Measurements from ENCODE around the gene C2orf74. TPM values are rescaled to one million over a fixed set of nuclear protein-coding genes. Genes with fewer than 3 reads are reported as not detected.

C2orf74 gene
- 10 to 100 TPM; 27.1 to 40.3 (median 32.9) TPM for total RNA-seq

- TF ChIP-seq CTCF (IDR thresholded peaks at IDR 0.05; ENCODE audit: low read depth): no peak
Observed at GRCh38 chr2:61161888-61162287, at the start of gene C2orf74. TSS of gene C2orf74 (plus strand) at chr2:61162188. CDS start at chr2:61162515, 327 bp downstream.

- TF ChIP-seq CTCF (IDR thresholded peaks at IDR 0.05; ENCODE audit: low read depth): no peak
Observed at GRCh38 chr2:61114147-61114546, 47.8 kb upstream of the C2orf74 start.

- TF ChIP-seq CTCF (IDR thresholded peaks at IDR 0.05; ENCODE audit: low read depth): no peak
Observed at GRCh38 chr2:61116302-61116701, 45.7 kb upstream of the C2orf74 start.

- TF ChIP-seq CTCF (IDR thresholded peaks at IDR 0.05; ENCODE audit: low read depth): no peak
Observed at GRCh38 chr2:61117534-61117933, 44.5 kb upstream of the C2orf74 start.

GRCh38 chr2:61125123-61125710, 36.8 kb upstream of the C2orf74 start:
- no peak for TF ChIP-seq CTCF (IDR thresholded peaks at IDR 0.05; ENCODE audit: low read depth)

GRCh38 chr2:61125798-61126197, 36.2 kb upstream of the C2orf74 start:
- TF ChIP-seq CTCF (IDR thresholded peaks at IDR 0.05; ENCODE audit: low read depth): no peak

- TF ChIP-seq CTCF (IDR thresholded peaks at IDR 0.05; ENCODE audit: low read depth): no peak
Observed at GRCh38 chr2:61134141-61134540, 27.8 kb upstream of the C2orf74 start.
